Activated naive CD4-positive, alpha-beta T cell treated with anti-CD3 and anti-CD28 coated beads, Interleukin-2, amount 10 ng/mL, durations not matched to agents 7 days and 5 days (primary cell): ENCODE results near the gene SEPHS2.

Experiments
- CTCF ChIA-PET: fragments of 350-600 bp; sonication (Branson Sonifier 250); formaldehyde crosslinking; loops from one replicate; lab custom pipeline; 2021; ENCODE audit warnings: antibody characterized with exemption; lab: Charles Lee
- DNase-seq: peaks from one replicate; pipeline ENCODE4 v3.0.0-alpha.2; 2020
- H3K27ac Mint-ChIP-seq: one replicate; pipeline ENCODE4 v1.8.0; 2021; ENCODE audit warnings: mild to moderate bottlenecking, moderate library complexity, mixed read lengths
- H3K27me3 Mint-ChIP-seq: one replicate; pipeline ENCODE4 v1.8.0; 2021; ENCODE audit warnings: mild to moderate bottlenecking, mixed read lengths
- H3K36me3 Mint-ChIP-seq: one replicate; pipeline ENCODE4 v1.8.0; 2021; ENCODE audit warnings: mixed read lengths
- H3K4me1 Mint-ChIP-seq: one replicate; pipeline ENCODE4 v1.8.0; 2021; ENCODE audit warnings: mixed read lengths
- H3K4me3 Mint-ChIP-seq: one replicate; pipeline ENCODE4 v1.8.0; 2021; ENCODE audit warnings: mild to moderate bottlenecking, moderate library complexity, mixed read lengths
- H3K9me3 Mint-ChIP-seq: one replicate; pipeline ENCODE4 v1.8.0; 2021; ENCODE audit warnings: mixed read lengths

The SEPHS2 gene

DNA sequence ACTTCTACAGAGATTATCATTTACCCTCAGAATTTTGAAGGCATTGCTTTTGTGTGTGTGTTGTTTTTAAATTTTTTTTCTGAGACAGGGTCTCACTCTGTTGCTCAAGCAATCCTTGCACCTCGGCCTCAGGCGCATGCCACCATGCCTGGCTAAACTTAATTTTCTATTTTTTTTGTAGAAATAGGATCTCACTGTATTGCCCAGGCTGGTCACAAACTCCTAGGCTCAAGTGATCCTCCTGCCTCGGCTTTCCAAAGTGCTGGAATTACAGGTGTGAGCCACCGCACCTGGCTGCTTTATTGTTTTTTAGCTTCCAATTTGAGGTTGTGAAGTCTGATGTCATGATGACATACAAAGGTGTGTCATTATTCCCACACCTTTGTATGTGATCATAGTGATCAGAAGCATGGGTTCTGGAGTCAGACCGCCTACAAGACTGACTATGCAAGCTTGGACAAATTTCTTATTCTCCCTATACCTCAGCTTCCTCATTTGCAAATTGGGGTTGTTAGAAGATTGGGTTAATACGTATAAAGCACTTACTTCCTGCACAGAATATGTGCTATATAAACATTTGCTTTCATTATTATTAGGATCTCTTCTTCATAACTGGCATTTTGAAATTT, 5.8 kb downstream of the SEPHS2 start:
- Mint-ChIP-seq H3K27ac (no peak overlapping the region), H3K27me3 (peaks cover 4% of the 10 kb centered on the region), H3K9me3 (no peaks in the 10 kb centered on the region), H3K36me3 (peaks cover 18% of the 10 kb centered on the region), H3K4me3 (no peak overlapping the region), H3K4me1 (peaks cover 26% of the 10 kb centered on the region)
- DNase-seq, result no peak
- CTCF ChIA-PET, result interaction anchor here (1.6 to 1.8 kb wide), 2 partner anchors 10 to 95 kb away, joined by 4 to 5 read pairs; partner anchors contain the start of gene DCTPP1

DNA sequence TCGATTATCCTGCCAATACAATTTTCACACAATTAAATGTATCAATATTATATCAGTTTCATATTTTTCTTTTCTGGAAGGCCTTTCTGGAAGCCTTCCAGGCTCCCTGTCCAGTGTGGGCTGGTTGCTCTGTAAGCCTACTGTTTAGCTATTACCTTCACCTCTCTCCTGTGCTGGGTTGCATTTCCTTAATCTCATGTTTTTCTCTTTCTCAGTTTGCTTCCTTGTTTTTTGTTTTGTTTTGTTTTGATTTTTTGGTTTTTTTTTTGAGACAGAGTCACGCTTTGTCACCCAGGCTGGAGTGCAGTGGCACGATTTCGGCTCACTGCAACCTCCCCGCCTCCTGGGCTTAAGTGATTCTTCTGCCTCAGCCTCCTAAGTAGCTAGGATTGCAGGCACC, 6.8 kb downstream of the SEPHS2 start:
- peaks cover 4% of the 10 kb centered on the region for H3K27me3 Mint-ChIP-seq
- H3K36me3 Mint-ChIP-seq, result peaks cover 11% of the 10 kb centered on the region
- CTCF ChIA-PET, result interaction anchor here (1.6 to 1.8 kb wide), 2 partner anchors 9 to 96 kb away, joined by 4 to 5 read pairs; partner anchors contain the start of gene DCTPP1
- no peak overlapping the region for H3K27ac Mint-ChIP-seq
- H3K9me3 Mint-ChIP-seq, result no peaks in the 10 kb centered on the region
- peaks cover 23% of the 10 kb centered on the region for H3K4me1 Mint-ChIP-seq
- no peak for DNase-seq
- no peak overlapping the region for H3K4me3 Mint-ChIP-seq

- peaks cover 2% of the 10 kb centered on the region for H3K36me3 Mint-ChIP-seq
- CTCF ChIA-PET, result interaction anchor here (1.0 kb wide), 1 partner anchor 91 kb away, joined by 3 read pairs; no protein-coding TSS in a partner anchor
- H3K4me3 Mint-ChIP-seq, result no peak overlapping the region
These were observed 8.1 kb downstream of the SEPHS2 start for GRCh38 chr16:30437511-30438046.

DNA sequence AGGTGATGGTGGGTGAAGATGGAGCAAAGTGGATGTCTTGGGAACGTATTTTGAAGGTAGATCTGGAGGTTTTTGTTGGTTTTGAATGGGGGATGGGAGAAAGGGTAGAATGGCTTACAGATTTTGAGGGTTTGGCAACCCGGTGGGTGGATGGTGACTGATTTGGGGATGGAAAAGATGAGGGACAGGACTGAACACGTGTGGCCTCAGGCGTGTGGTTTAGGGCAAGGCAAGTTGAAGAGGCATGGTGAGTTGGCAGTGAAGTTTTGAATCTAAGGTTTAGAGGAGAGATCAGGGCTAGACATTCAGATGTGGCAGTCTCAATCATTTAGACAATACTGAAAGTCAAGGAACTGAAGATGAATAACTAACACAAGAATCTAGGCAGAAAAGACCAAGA, 10.8 kb downstream of the SEPHS2 start:
- Mint-ChIP-seq H3K4me3 (no peak overlapping the region), H3K9me3 (no peaks in the 10 kb centered on the region), H3K36me3 (no peaks in the 10 kb centered on the region), H3K27me3 (peaks cover 4% of the 10 kb centered on the region), H3K27ac (no peak overlapping the region), H3K4me1 (peaks cover 15% of the 10 kb centered on the region)
- CTCF ChIA-PET, result interaction anchor here (0.6 to 1.3 kb wide), 2 partner anchors 14 to 311 kb away, joined by 4 to 8 read pairs; no protein-coding TSS in a partner anchor
- DNase-seq, result no peak

More at GRCh38 chr16:30437511-30438046, 8.1 kb downstream of the SEPHS2 start:
- H3K9me3 Mint-ChIP-seq, result no peaks in the 10 kb centered on the region
- no peak overlapping the region for H3K27ac Mint-ChIP-seq
- DNase-seq, result no peak
- peaks cover 16% of the 10 kb centered on the region for H3K4me1 Mint-ChIP-seq
- H3K27me3 Mint-ChIP-seq, result peaks cover 4% of the 10 kb centered on the region

DNA sequence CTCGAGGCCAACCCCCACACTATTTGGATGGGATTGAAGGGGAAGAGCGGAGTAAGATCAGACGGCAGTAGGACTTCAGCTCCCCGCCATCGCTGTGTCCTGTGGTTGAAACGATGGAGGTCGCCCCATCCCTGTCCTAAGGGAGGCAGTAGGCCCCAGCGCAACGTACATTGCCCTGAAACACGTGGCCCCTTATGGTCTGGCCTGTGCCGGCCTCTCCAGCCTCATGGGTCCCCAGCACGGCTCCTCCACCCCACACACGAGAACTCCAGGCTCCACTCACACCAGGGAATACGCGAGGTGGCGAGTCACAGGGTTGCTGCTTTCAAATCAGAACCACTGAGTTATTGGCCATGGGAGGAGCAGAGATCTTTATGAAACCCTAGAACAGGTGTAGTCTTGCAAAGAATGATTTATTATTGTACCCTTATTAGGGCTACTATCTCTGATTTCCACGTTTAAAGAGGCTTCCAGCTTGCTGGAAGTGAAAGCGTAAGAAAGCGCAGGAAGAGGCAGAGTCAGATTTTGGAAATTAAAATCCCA, 15.2 kb downstream of the SEPHS2 start:
- CTCF ChIA-PET, result interaction anchor here (0.6 to 4.0 kb wide), 35 partner anchors 9 to 338 kb away, joined by 3 to 27 read pairs (median 6); partner anchors contain the start of genes ITGAL, PRR14, SEPHS2 and TBX6
- Mint-ChIP-seq H3K27me3 (no peaks in the 10 kb centered on the region), H3K27ac (no peak overlapping the region), H3K36me3 (peaks cover 15% of the 10 kb centered on the region), H3K9me3 (no peaks in the 10 kb centered on the region), H3K4me1 (peaks cover 28% of the 10 kb centered on the region), H3K4me3 (no peak overlapping the region)
- no peak for DNase-seq

- Mint-ChIP-seq H3K27me3 (no peaks in the 10 kb centered on the region), H3K4me3 (no peak within 1 kb of the TSS), H3K36me3 (peaks cover 16% of the 10 kb centered on the region), H3K9me3 (no peaks in the 10 kb centered on the region), H3K27ac (no peak within 1 kb of the TSS), H3K4me1 (peaks cover 26% of the 10 kb centered on the region)
- CTCF ChIA-PET, result interaction anchor here (0.6 to 4.0 kb wide), 45 partner anchors 9 to 338 kb away, joined by 3 to 27 read pairs (median 5); partner anchors contain the start of genes ITGAL, PRR14, SEPHS2 and TBX6
- DNase-seq, result peak; percentile 98
These were observed 15.8 kb downstream of the SEPHS2 start, which contains the start of gene DCTPP1 for GRCh38 chr16:30429678-30430427. Gene DCTPP1, minus strand, starts transcription at chr16:30430030. Its CDS starts 50 bp downstream, at chr16:30429980.

- Mint-ChIP-seq H3K4me3 (no peak overlapping the region), H3K27me3 (no peaks in the 10 kb centered on the region), H3K27ac (no peak overlapping the region), H3K9me3 (no peaks in the 10 kb centered on the region), H3K4me1 (peaks cover 23% of the 10 kb centered on the region), H3K36me3 (peaks cover 19% of the 10 kb centered on the region)
- DNase-seq, result no peak
- CTCF ChIA-PET, result interaction anchor here (0.6 to 4.0 kb wide), 44 partner anchors 9 to 337 kb away, joined by 3 to 27 read pairs (median 5); partner anchors contain the start of genes ITGAL, PRR14, SEPHS2 and TBX6
These were observed 16.3 kb downstream of the SEPHS2 start for GRCh38 chr16:30429418-30429677.

DNA sequence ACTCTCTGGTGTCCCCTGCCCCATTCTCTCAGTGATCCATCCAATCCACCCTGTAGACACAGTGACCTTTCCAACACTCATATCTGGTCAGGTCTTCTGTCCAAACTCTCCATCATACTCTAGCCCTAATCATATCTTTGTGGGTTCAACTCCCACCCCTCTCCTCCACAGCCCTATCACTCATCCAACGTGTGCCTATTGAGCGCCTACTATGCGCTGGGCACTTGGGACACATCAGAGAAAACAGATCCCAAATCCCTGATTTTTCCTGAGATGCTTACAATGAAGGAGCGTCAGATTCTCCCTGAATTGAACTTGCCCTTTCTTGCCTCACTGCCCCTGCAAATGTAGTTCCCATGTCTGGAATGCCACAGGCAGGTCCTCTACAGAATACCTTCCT, 17.6 kb downstream of the SEPHS2 start:
- H3K27ac Mint-ChIP-seq, result peak overlapping the region; percentile 8
- DNase-seq, result no peak
- no peaks in the 10 kb centered on the region for H3K27me3 Mint-ChIP-seq
- peak overlapping the region; percentile 2 for H3K4me3 Mint-ChIP-seq
- CTCF ChIA-PET, result no interaction called here
- H3K9me3 Mint-ChIP-seq, result no peaks in the 10 kb centered on the region
- peaks cover 24% of the 10 kb centered on the region for H3K36me3 Mint-ChIP-seq
- H3K4me1 Mint-ChIP-seq, result peaks cover 17% of the 10 kb centered on the region

DNA sequence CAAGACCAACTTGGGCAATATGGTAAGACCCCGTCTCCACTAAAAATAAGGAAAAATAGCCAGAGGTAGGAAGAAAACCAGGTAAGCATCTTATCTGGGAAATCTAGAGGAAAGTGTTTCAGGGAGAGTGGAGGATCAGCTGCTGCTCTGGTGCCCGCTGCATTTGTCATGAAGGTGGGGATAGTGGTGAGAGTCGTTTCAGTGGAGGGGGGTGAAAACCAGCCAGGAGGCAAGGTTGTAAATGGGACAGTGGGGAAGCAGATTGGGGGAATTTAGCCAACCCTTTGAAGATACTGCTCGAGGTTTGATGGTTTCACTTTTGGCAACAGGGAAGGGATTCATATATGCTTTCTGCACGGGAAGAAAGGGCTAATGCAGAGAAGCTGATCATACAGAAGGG, 24.7 kb downstream of the SEPHS2 start:
- peaks cover 34% of the 10 kb centered on the region for H3K4me1 Mint-ChIP-seq
- CTCF ChIA-PET, result interaction anchor here (0.8 to 1.5 kb wide), 3 partner anchors 9 to 151 kb away, joined by 3 to 5 read pairs (median 4); partner anchors contain the start of gene DCTPP1
- H3K27ac Mint-ChIP-seq, result peak overlapping the region; percentile 6

GRCh38 chr16:30418350-30419181, 27.1 kb downstream of the SEPHS2 start:
- H3K9me3 Mint-ChIP-seq, result no peaks in the 10 kb centered on the region
- H3K4me3 Mint-ChIP-seq, result peak overlapping the region; percentile 59
- no peaks in the 10 kb centered on the region for H3K27me3 Mint-ChIP-seq
- CTCF ChIA-PET, result interaction anchor here (0.7 to 2.2 kb wide), 6 partner anchors 9 to 197 kb away, joined by 3 to 14 read pairs (median 6); partner anchors contain the start of genes DCTPP1 and ZNF771
- DNase-seq, result no peak
- H3K27ac Mint-ChIP-seq, result peak overlapping the region; percentile 86
- peaks cover 27% of the 10 kb centered on the region for H3K36me3 Mint-ChIP-seq
- peaks cover 35% of the 10 kb centered on the region for H3K4me1 Mint-ChIP-seq

More for the DNA sequence above, 24.7 kb downstream of the SEPHS2 start:
- peaks cover 32% of the 10 kb centered on the region for H3K36me3 Mint-ChIP-seq
- no peak overlapping the region for H3K4me3 Mint-ChIP-seq
- H3K27me3 Mint-ChIP-seq, result no peaks in the 10 kb centered on the region
- H3K9me3 Mint-ChIP-seq, result no peaks in the 10 kb centered on the region
- DNase-seq, result no peak

- Mint-ChIP-seq H3K36me3 (peaks cover 26% of the 10 kb centered on the region), H3K27me3 (no peaks in the 10 kb centered on the region), H3K27ac (peak overlapping the region; percentile 86), H3K4me1 (peaks cover 35% of the 10 kb centered on the region), H3K9me3 (no peaks in the 10 kb centered on the region), H3K4me3 (peak overlapping the region; percentile 59)
- DNase-seq, result peak; percentile 92
- CTCF ChIA-PET, result interaction anchor here (0.7 to 1.4 kb wide), 5 partner anchors 8 to 198 kb away, joined by 3 to 14 read pairs (median 4); partner anchors contain the start of genes DCTPP1 and ZNF771
These were observed 27.9 kb downstream of the SEPHS2 start for GRCh38 chr16:30417529-30418349.
